Ovary (tissue), 3 donors: Measurements from ENCODE around the gene INSIG2.

Source experiments
- CTCF ChIP-seq, 3 donors: fragments of 450-650 bp in 2 of 3; fragments of 200-600 bp in 1 of 3; IDR thresholded peaks; one replicate each; pipeline versions ENCODE4 v1.5.1 to v1.8.0; 2016 to 2022; ENCODE audit warnings: antibody characterized with exemption in 3 of 3, mild to moderate bottlenecking in 1 of 3
- EP300 ChIP-seq: sonication (generic); formaldehyde crosslinking; IDR thresholded peaks from one replicate; pipeline ENCODE4 v1.6.1; 2017; ENCODE audit warnings: antibody characterized with exemption
- donor health status: DM: no; HTN: no; CAD: no.

GRCh38 chr2:118091631-118092030 is 3.4 kb downstream of the INSIG2 start:
- TF ChIP-seq CTCF (IDR thresholded peaks at IDR 0.05): no peak
- no peak for TF ChIP-seq EP300
